Brain pericyte (primary cell): ENCODE results near the gene MACF1.
A peak's percentile ranks its signal among the peaks of the same experiment; 100 is the strongest.
"Not testable (repeated sequence)": the region's sequence is repeated elsewhere in the genome, so short reads cannot be mapped to it uniquely, and the experiment has no call there.

Source experiments
- DNase-seq: peaks from one replicate; pipeline ENCODE4 v3.0.0-alpha.2; 2012; ENCODE audit warnings: low read depth, low spot score

The MACF1 gene, protein sequence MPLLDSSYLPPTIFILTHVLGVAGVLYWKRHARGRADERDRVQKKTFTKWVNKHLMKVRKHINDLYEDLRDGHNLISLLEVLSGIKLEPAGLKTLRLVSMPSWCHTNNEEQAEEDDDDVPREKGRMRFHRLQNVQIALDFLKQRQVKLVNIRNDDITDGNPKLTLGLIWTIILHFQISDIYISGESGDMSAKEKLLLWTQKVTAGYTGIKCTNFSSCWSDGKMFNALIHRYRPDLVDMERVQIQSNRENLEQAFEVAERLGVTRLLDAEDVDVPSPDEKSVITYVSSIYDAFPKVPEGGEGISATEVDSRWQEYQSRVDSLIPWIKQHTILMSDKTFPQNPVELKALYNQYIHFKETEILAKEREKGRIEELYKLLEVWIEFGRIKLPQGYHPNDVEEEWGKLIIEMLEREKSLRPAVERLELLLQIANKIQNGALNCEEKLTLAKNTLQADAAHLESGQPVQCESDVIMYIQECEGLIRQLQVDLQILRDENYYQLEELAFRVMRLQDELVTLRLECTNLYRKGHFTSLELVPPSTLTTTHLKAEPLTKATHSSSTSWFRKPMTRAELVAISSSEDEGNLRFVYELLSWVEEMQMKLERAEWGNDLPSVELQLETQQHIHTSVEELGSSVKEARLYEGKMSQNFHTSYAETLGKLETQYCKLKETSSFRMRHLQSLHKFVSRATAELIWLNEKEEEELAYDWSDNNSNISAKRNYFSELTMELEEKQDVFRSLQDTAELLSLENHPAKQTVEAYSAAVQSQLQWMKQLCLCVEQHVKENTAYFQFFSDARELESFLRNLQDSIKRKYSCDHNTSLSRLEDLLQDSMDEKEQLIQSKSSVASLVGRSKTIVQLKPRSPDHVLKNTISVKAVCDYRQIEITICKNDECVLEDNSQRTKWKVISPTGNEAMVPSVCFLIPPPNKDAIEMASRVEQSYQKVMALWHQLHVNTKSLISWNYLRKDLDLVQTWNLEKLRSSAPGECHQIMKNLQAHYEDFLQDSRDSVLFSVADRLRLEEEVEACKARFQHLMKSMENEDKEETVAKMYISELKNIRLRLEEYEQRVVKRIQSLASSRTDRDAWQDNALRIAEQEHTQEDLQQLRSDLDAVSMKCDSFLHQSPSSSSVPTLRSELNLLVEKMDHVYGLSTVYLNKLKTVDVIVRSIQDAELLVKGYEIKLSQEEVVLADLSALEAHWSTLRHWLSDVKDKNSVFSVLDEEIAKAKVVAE (N-terminal part only)

DNA sequence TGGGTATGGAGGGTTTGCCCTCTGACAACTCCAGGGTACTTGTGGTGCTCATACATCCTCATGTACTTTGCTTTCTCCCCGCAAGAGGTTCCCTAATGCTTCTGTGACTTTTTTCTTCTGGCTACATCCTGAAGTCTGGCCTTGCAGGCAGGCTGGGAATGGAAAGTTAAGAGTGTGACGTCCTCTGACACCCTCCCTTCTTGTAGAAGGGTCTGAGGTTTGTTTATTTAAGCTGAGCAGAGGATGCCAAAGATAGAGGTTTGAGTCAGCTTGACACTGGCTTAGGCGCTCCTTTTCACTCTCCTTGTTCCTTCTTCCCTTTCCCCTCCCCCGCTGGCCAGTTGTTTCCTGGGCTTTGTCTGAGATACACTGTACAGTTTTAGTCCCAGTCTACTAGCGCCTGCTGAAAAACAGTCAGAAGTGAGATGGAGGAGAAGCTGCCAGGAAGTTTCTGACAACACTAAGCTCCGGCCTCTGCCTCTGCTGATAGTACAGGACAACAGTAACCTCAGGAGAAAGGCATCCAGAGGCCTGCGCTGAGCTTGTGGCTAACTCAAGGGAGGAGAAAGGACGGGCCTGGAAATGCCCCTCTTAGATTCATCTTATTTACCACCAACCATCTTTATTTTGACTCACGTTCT, at the start of gene MACF1:
TSS of gene MACF1 (plus strand) at position 255 of the 641 bp plus-strand sequence. CDS start at position 583, 328 bp downstream.
- peak; percentile 69 for DNase-seq

DNA sequence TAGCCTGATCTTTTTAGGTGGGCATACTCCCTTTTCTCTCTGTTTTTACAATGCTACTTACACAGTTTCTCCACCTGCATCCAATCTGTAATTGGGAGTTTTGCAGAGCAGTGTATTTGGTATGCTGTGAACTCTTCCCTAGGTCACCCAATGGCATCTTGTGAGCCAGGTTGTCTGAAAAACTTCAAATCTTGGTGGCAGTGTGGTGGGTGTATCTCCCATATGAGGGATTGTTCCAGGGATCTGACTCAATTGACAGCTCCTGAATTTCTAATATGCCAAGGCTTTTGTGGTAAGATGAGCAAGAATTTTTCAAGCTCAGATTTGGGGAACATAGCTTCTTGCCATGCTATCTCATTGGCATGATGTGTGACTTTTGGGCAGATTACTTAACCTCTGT, 47.2 kb upstream of the MACF1 start:
- DNase-seq = no peak

DNA sequence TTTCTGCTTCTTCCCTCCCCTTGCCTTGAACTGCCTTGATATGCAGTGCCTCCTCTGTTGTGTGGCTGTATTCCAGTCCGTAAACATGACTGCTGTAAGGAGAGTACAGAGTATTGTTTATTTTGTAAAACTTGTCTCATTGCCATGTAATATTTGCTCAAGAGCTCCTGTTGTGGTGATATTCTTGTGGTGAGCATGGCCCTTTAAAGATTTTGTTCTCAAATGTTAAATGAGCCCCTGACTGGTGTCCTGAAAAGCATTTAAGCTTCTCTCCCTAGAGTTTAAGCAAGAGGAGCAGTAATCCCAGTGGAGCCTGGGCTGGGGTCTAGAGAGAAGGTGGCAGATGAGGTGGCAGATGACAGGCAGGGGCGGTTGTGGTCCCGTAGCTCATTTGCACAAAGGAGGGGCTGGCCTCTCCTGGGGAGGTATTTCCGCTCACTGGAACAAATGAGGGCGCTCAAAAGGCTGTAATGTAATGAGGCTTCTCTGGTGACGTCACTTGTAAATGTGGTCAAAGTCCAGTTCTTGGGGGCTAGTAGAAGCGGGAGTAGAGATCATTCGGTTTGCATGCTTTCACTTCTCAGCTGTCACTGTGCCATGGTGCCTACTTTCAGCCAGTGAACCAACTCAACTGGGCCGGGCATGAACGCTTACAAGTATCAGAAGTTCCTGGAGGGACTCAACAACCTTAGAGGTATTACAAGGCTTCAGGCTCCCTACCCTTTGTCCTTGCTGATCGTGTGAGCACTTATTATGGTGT, 46.0 kb upstream of the MACF1 start:
- DNase-seq = peak; percentile 41

DNA sequence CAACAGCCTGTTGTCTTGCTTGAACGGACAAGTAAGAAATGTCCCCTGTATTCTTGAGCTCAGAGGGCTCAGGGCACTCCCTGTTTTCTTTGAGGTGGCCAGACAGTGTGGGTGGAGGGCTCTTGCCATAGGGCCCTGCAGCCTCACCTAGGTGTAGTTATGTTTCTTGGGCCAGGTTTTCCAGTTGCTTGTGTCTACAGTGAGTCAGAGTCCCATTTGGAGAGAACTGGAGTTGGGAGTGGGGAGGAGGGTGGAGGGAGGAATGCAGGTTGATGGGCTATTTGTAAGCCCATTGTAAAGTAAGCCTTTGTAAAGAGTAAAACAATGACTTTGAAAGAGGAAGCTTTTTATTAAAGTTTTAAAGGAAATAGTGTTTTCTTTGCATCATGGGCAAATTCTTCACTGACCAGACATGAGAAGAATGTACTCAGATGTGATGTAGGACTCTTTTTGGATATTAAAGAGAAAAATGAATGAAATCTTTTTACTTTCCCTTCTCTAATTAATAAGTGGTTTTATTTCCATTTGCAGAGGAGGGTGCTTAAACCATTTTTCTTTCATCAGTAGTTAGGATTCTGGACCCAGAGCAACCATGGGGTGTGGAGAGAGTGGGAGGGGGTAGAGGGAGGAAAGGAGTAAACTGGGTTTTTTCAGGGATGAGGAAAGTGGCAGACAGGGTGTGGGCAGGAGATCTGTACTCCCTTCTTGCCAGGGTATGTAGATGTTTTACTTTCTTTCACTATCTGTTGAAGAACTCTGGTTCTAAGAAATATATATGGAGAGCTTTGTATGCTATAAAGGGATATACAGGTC, 45.1 kb upstream of the MACF1 start:
- DNase-seq = no peak

DNA sequence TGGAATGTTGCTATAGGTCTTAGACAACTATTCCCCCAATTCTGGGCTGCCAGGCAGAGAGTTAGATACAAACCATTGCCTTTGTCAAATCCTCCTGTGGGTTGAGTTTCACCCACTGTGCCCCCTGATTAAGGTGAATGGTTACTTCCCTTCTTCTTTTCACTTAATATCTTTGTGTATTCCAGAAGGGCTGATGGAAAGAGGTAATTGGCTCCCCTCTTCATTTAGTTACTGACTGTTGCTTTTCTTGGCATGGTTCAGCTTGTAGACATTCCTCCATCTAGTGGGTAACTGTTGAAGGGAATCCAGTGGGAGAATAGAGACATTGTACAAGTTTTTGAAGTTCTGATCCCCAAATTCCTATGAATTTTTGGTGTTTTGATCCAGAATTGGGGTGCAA, 43.8 kb upstream of the MACF1 start:
- DNase-seq = no peak

DNA sequence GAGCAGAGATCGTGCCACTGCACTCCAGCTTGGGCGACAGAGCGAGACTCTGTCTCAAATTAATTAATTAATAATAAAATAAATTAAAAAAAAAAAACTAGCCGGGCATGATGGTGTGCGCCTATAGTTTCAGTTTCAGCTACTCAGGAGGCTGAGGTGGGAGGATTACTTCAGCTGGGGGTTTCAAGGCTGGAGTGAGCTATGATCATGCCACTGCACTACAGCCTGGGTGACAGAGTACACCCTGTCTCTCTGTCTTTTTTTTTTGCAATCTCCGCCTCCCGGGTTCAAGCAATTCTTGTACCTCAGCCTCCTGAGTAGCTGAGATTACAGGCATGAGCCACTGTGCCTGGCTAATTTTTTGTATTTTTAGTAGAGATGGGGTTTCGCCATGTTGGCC, 42.7 kb upstream of the MACF1 start:
- not testable (repeated sequence) for DNase-seq

DNA sequence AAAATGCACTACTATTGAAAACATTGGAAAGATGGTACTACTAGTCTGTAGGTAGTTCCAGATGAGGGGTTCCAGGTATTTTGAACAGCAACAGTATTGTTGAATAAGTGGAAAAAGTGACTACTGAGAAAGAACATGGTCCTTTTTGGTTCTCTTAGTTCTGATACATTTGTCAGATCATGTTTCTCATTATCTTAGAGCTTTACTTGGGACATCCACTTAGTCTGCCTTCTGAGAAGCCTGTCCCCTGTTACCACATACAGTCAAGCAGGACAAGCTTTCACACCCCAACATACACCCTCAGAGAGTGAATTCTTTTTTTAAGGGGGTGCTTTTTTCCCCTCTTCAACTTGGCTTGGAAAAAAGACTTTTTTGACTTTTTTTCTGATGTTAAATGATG, 41.0 kb upstream of the MACF1 start:
- DNase-seq = no peak

DNA sequence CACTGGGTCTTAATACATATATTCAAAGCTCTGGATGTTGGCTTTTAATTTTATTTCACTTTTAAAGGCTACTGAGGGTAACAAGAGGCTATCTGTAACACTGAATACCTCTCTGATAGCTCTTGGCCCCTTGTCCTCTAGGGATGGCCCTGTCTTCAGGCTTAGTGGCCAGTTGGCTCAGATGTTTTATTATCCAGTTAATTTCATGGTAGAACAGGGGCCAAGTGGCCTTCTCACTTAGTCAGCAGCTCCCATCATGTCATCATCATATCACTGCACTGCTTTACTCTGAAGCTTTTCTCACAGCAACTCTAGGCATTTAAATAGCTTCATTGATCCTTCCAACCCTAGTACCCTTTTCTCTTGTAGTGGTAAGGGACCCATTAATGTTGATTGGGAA, 40.2 kb upstream of the MACF1 start:
- DNase-seq = no peak

DNA sequence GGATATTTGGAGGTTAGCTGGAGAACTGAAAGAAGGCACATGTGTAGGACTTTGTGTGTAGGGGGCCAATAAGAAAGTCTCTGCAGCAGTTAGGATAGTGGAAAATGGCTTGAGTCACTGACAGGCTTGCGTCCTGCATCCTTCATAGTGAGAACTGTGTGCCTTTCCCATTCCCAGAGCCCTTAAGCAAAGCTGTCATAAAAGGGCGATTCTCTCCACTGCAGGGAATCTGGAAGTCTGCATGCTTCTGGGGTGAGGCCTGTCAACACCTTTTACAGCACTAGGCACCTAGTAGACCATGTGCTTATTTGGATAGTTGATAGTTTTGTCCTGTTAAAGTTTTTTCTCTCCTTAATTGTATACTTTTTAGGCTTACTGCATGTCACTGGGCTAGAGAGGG, 39.4 kb upstream of the MACF1 start:
- no peak for DNase-seq

DNA sequence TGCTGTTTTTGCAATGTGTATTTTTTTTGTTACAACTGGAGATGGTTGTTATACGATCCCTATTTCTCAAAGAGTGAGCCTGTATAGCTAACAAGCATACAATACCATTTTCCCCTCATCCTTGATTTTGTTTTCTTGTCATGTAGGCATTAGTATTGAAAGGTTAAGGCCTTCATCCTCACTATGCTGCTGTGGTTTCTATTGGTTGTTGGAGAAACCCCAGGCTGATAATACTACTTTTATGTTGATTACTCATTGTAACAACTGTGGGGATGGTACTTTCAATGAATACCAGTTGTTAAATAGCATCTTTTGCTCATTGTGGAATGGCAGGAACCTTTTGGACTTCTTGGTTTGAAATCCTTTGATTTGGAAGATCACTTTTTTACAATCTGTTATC, 39.0 kb upstream of the MACF1 start:
- no peak for DNase-seq

DNA sequence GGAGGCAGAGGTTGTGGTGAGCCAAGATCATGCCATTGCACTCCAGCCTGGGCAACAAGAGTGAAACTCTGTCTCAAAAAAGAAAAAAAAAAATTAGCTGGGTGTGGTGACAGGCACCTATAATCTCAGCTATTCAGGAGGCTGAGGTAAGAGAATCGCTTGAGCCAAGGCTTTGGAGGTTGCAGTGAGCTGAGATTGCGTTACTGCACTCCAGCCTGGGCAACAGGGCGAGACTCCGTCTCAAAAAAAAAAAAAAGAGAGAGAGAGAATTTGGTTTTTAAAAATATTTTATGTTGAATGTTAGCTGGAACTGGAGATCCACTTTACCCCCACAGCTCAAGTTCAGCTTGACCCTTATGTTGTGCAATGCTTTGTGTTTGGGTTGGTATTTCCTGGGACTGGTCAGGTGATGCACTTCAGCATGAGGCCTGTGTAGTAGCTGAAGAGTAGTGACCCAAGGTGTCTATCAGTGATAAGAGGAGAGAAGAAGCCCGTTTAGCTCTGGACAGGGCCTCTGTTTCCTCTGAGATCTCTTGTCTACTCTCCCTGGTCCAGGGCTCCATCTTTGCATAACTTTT, 36.8 kb upstream of the MACF1 start:
- DNase-seq = no peak

DNA sequence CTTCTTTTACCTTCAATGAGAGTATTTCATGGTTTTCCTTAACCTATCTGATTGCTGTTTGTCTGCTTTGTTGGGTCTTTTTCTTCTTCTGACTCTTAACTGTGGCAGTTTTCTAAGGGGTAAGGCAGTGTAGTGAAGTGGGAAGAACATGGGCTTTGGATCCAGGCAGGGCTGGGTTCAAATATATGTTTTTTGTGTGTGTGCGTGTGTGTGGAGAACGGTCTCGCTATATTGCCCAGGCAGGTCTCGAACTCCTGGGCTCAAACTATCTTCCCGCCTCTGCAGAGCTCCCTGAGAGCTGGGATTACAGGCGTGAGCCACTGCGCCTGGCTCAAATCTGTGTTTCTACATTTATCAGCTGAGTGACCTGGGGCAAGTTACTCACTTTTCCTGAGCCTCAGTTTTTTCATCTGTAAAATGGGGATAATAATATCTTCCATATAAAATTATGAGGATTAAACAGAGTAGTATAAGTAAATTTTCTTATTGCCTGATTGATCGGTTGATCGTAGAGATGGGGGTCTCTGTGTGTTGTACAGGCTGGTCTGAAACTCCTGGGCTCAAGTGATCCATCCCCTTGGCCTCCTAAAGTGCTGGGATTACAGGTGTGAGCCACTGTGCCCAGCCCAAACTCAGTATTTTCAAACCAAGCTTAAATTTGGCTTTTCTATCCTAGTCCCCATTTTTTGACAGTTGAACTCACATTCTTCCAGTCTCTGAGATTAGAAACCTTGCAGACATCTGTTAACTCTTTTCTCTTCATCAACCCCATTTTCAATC, 36.0 kb upstream of the MACF1 start:
- DNase-seq = no peak

DNA sequence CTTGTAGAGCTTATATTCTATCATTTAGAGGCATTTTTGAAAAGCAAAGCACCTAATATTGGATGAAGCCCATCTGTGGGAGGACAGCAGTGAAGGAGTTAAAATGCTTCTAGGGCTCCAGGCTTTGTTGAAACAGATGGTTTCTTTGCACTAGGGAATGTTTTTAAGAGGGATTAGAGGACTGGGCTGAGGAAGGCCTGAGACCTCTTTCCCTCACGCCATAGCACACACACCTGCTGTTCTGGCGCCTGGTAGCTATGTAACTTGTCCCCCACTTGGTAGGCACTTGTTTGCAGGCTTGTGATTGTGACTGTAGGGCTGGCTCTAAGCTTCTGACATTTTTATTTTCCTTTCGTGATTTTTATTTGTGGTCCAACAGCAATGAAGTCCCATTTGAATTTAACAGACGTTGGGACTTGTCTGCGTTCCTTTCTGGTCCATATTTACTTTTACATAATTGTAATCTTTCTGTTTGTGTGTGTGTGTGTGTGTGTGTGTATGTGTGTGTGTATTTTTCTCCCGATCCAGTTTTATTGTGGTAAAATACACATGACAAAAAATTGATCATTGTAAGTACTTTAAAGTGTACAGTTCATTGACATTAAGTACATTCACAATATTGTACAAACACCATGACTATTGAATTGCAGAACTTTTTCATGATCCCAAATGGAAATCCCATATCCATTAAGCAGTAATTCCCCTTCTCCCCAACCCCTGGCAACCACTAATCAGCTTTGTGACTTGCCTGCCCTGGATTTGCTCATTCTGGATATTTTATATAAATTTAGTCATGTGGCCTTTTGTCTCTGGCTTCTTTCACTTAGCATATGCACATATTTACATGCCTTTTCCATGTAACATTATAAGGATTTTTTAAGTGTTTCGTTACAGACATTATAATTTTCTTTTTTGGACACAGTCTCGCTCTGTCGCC, 33.5 kb upstream of the MACF1 start:
- DNase-seq = no peak

DNA sequence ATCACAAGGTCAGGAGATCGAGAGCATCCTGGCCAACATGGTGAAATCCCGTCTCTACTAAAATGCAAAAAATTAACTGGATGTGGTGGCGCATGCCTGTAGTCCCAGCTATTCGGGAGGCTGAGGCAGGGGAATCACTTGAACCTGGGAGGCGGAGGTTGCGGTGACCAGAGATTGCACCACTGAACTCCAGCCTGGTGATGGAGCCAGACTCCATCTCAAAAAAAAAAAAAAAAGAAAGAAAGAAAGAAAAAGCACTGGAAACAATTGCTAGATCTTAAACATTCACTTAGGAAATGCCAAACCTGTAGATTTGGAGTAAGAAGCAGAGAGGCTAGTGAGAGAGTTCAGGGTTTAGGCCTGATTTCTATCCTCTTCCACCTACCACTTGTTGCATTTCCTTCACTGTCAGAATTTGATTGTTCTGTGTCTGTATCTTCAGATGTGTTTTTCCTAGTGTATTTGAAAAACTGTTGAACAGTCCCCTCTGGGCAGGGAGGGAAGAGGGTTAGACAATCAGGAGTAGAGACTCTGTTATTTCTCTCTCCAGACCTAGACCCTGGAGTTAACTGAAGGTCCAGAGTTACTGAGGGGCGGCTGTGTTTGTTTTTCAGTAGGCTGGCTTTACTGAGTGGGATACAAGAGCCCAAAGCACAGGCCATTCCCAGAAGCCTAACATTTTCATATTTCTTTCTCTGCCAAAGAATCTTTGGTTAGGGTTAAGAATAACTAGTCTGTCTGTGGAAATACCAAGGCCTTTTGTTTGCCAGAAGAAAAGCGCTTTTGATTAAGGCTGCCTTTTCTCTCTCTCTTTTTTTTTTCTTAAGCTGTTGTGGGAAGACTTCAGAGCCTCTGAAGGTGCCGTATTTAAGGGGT, 31.1 kb upstream of the MACF1 start:
- DNase-seq = no peak

DNA sequence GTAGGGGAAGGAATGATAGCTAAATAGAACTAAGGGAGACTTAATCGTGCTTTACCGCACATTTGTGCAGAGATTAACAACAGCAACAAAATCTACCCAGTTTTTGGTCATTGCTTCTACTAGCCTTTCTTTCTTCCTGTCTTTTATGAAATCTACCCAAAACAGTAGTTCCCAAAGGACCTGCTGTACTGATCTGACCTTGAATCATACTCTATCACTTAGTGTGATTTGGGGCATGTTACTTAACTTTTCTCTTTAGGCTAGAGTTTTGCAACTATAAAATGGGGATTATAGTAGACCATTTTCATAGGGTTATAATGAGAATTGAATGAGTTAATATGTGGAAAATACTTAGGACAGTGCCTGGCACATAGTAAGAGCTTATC, 30.5 kb upstream of the MACF1 start:
- DNase-seq = no peak

DNA sequence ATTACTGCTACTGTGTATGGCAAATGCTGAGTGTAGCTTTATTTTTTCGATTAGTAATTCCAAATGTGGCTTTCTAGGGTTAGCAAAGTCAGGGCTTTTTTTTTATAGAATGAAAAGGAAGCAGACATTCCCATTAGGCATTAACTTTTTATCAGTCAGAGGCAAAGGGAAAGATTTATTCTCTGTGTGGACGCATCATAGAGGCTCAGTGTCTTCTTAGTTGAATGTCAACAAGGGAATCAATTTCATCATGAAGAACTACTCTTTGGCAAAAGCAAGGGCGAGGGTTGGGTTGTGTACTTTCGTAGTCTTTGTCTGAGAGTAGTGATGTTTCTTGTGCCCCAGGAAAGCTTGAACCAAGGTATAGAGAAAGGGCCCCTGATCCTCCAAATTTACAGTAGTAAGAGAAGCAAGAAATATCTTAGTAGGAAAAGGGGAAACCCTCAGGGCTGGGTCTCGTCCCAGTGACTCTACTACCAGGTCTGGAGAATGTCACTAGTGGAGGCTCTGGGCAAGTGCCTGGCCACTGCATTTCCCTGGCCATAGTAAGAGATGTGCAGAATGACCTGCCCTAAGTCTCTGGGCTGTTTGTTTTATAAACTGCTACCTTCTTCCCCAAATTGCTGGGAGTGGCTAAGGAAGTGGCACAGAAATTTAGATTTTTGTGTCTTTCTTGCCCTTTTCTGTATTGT, 30.0 kb upstream of the MACF1 start:
- DNase-seq = no peak
